ENCODE data around the gene ASPHD1.

Gene ASPHD1

GRCh38 chr16:29940656-29941055 lies 40.4 kb downstream of the ASPHD1 start:
- TF ChIP-seq, protein P1, sequence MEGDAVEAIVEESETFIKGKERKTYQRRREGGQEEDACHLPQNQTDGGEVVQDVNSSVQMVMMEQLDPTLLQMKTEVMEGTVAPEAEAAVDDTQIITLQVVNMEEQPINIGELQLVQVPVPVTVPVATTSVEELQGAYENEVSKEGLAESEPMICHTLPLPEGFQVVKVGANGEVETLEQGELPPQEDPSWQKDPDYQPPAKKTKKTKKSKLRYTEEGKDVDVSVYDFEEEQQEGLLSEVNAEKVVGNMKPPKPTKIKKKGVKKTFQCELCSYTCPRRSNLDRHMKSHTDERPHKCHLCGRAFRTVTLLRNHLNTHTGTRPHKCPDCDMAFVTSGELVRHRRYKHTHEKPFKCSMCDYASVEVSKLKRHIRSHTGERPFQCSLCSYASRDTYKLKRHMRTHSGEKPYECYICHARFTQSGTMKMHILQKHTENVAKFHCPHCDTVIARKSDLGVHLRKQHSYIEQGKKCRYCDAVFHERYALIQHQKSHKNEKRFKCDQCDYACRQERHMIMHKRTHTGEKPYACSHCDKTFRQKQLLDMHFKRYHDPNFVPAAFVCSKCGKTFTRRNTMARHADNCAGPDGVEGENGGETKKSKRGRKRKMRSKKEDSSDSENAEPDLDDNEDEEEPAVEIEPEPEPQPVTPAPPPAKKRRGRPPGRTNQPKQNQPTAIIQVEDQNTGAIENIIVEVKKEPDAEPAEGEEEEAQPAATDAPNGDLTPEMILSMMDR (IDR thresholded peaks at IDR 0.05; ENCODE audit: low read length, missing control alignments), result no peak
- H3K4me3 ChIP-seq (replicated peaks; ENCODE audit: low read depth, low read length), result no peak overlapping the region
- peak; percentile 60 for DNase-seq (ENCODE audit: low read depth)

DNA sequence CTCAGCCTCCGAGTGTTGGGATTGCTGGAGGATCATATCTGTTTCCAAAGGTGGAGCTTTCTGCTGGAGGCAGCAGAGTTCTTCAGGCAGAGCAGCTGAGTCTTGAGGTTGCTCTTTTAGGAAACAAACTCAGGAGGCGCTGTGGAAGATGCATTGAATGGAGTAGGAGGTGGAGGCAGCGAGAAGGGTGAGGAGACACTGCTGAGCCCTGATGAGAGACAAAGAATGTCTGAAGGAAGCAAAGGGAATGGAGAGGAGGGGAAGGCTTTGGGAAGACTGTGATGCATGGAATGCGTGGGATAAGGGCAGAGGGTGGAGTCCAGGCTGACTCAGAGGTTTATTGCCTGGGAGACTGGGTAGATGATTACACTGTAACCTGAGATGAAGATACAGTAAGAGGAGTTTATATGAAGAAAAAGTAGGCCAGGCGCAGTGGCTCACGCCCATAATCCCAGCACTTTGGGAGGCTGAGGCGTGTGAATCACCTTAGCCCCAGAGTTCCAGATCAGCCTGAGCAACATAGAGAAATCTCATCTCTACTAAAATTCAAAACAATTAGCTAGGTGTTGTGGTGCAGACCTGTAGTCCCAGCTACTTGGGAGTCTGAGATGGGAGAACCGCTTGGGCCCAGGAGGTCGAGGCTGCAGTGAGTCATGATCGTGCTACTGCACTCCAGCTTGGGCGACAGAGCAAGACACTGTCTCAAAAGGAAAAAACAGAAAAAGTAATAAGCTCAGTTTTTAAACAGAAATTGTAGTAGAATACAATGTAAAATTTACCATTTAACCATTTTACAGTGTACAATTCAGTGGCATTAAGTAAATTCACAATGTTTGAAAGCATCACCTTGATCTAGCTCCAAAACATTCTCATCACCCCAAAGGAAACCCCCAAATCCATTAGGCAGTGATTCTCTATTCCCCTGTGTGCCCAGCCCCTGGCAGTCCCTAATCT lies 43.8 kb downstream of the ASPHD1 start:
- H3K4me3 ChIP-seq (replicated peaks; ENCODE audit: low read depth, low read length), result no peak overlapping the region
- DNase-seq (ENCODE audit: low read depth), result peak; percentile 98
- TF ChIP-seq, protein P1 (IDR thresholded peaks at IDR 0.05; ENCODE audit: low read length, missing control alignments), result peak; percentile 52

DNA sequence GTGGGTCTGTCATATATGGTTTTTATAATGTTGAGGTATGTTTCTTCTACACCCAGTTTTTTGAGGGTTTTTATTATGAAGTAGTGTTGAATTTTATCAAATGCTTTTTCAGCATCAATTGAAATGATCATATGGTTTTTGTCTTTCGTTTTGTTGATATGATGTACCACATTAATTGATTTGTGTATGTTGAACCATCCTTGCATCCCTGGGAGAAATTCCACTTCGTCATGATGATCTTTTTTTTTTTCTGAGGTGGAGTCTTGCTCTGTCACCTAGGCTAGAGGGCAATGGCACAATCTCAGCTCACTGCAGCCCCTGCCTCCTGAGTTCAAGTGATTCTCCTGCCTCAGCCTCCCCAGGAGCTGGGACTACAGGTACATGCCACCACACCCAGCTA lies 47.6 kb downstream of the ASPHD1 start:
- no peak for DNase-seq (ENCODE audit: low read depth)
- TF ChIP-seq, protein P1 (IDR thresholded peaks at IDR 0.05; ENCODE audit: low read length, missing control alignments), result no peak
- H3K4me3 ChIP-seq (replicated peaks; ENCODE audit: low read depth, low read length), result no peak overlapping the region

DNA sequence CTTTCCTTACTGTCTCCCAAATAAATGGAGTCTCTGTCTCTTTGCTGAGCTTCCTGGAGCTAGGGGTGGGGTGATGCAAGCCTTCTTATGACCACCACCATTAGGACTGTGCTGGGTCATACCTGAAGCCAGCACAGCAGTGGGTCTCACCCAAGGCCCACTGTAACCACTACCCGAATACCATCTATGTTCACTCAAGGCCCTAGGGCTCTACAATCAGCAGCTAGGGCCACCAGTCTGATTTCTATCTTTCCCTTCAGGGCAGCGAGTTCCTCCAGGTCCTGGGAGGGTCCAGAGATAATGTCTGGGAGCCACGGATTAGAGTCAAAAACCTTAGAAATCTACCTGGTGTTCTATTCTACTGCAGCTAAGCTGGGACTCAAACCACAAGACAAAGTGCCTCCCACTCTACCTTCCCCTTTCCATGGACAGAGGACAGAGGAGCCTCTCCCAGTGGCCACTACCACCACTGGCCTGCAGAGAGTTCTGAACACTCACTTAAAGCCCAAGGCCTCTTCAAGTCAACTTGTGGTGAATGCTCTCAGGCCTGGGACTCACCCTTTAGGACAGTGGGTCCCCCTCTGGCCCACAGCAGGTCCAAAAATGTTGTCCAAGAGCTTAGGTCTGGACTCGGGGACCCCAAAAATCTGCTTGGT lies 50.6 kb downstream of the ASPHD1 start:
- H3K4me3 ChIP-seq (replicated peaks; ENCODE audit: low read depth, low read length), result no peak overlapping the region
- DNase-seq (ENCODE audit: low read depth), result no peak
- TF ChIP-seq, protein P1 (IDR thresholded peaks at IDR 0.05; ENCODE audit: low read length, missing control alignments), result no peak

DNA sequence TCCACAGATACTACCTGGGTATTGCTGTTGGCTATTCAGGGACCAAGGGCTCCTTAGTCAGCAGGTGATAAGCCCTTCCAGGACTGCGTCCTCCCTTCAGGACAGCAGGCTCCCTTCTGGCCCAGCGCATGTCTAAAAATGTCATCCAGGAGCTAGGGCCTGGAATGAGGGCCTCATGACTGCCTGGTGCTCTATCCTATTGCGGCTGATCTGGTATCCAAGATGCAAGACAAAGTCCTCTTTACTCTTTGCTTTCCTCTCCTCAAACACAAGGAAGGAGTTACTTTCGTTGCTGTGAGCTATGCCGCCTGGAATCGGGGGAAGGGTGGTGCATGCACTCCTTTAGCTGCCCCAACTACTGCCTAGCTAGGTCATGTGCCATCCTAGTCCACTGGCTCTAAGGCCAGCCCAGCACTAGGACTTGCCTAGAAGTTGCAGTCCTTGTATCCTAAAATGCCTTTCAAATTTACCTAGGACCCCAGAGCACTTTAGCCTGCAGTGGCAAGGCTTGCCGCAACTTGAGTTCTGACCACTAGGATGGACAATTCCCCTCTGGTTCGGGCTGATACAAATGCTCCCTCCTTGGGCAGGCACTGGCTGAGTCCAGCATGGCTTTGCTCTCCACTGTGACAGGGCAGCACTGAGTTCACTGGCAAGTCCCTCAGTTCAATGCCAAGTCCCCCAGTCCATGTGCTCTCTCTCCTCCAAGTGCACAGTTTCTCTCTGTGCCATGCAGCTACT lies 51.5 kb downstream of the ASPHD1 start:
- TF ChIP-seq, protein P1 (IDR thresholded peaks at IDR 0.05; ENCODE audit: low read length, missing control alignments), result no peak
- no peak overlapping the region for H3K4me3 ChIP-seq (replicated peaks; ENCODE audit: low read depth, low read length)
- no peak for DNase-seq (ENCODE audit: low read depth)
